AG10803 (cell line): ENCODE measurements around the gene ITGA11.

Source experiments
- DNase-seq: peaks from one replicate; pipeline ENCODE4 v3.0.0; 2010; ENCODE audit warnings: low read depth
- H3K4me3 ChIP-seq: 2 replicates; pipeline ENCODE4 v1.5.1; 2011; ENCODE audit warnings: mild to moderate bottlenecking, low read length, control low read depth
- CTCF ChIP-seq: conservative IDR thresholded peaks from 2 replicates; pipeline ENCODE4 v1.5.1; 2011; ENCODE audit warnings: mild to moderate bottlenecking, low read length, control low read depth, inconsistent platforms

The ITGA11 gene

GRCh38 chr15:68262514-68263356, 169.2 kb downstream of the ITGA11 start:
- H3K4me3 ChIP-seq = no peak overlapping the region
- no peak for DNase-seq
- no peak for TF ChIP-seq CTCF

GRCh38 chr15:68261980-68262379, 170.0 kb downstream of the ITGA11 start:
- TF ChIP-seq CTCF = no peak
- no peak for DNase-seq
- H3K4me3 ChIP-seq = no peak overlapping the region

GRCh38 chr15:68261241-68261640, 170.7 kb downstream of the ITGA11 start:
- no peak for TF ChIP-seq CTCF
- no peak overlapping the region for H3K4me3 ChIP-seq
- no peak for DNase-seq

GRCh38 chr15:68259883-68260282, 172.1 kb downstream of the ITGA11 start:
- no peak overlapping the region for H3K4me3 ChIP-seq
- DNase-seq = no peak
- TF ChIP-seq CTCF = no peak

GRCh38 chr15:68258692-68259091, 173.3 kb downstream of the ITGA11 start:
- H3K4me3 ChIP-seq = no peak overlapping the region
- TF ChIP-seq CTCF = no peak
- DNase-seq = peak; percentile 53

- DNase-seq = peak; percentile 96
- no peak; the same call in 1 of the 2 replicates for TF ChIP-seq CTCF
- H3K4me3 ChIP-seq = peak overlapping the region; percentile 68
Observed at GRCh38 chr15:68256675-68257450, 175.1 kb downstream of the ITGA11 start.
